Measurements from ENCODE around the gene CMIP. TPM values are rescaled to one million over a fixed set of nuclear protein-coding genes. Genes with fewer than 3 reads are reported as not detected.

Gene CMIP
- total RNA-seq, 1 donor from 2014 or later = 6.6 TPM

DNA sequence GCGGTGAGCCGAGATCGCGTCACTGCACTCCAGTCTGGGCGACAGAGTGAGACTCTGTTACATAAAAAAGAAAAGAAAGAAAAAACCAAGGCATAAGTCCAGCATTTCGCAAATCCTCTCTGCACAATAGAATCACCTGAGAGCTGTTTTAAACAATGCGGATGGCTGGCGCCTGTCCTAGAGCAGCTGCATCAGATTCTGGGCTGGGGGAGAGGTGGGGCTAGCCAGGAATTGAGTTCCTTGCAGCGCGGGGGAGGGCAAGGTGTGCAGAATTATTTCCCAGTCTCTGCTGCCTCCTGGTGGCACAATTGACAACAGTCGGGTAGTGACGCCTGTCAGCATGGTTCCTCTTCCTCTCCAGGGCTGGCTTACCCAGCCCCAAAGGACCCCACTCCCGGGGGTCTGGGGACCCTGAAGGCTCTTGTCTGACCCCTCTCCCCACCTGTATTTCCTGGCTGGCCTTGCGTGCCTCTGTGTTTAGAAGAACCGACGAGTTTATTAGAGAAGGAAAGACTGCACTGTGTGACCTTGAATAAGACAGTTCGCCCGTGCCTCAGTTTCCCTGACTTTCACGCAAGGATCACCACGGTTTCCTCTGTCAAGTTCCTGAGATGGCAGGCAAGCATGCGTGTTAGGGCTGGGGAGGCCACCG is 293.4 kb downstream of the CMIP start:
- Mint-ChIP-seq H3K27me3 (ENCODE audit: insufficient read depth, low read depth) (peaks cover 5% of the 10 kb centered on the region), H3K36me3 (no peaks in the 10 kb centered on the region), H3K9me3 (no peaks in the 10 kb centered on the region), H3K27ac (no peak overlapping the region), H3K4me1 (peaks cover 10% of the 10 kb centered on the region), H3K4me3 (no peak overlapping the region)
- Histone ChIP-seq H3K27me3 (peaks cover under 1% of the 10 kb centered on the region), H3K27ac (no peak overlapping the region), H3K79me2 (ENCODE audit: low read depth) (no peaks in the 10 kb centered on the region), H3K4me1 (peaks cover 4% of the 10 kb centered on the region), H4K20me1 (ENCODE audit: low read depth) (no peaks in the 10 kb centered on the region), H3K9ac (no peak overlapping the region), H3K4me2 (peak overlapping the region; percentile 60), H3K36me3 (no peaks in the 10 kb centered on the region), H3K9me3 (ENCODE audit: low read depth) (no peaks in the 10 kb centered on the region), H2AFZ (replicated peaks) (peak overlapping the region; percentile 60), H3K4me3 (no peak overlapping the region), H3F3A (ENCODE audit: low read depth) (no peaks in the 10 kb centered on the region)
- no peak for TF ChIP-seq EZH2 (IDR thresholded peaks at IDR 0.05)
- TF ChIP-seq EZH2phosphoT487 (IDR thresholded peaks at IDR 0.05) = no peak
- TF ChIP-seq, protein P1, sequence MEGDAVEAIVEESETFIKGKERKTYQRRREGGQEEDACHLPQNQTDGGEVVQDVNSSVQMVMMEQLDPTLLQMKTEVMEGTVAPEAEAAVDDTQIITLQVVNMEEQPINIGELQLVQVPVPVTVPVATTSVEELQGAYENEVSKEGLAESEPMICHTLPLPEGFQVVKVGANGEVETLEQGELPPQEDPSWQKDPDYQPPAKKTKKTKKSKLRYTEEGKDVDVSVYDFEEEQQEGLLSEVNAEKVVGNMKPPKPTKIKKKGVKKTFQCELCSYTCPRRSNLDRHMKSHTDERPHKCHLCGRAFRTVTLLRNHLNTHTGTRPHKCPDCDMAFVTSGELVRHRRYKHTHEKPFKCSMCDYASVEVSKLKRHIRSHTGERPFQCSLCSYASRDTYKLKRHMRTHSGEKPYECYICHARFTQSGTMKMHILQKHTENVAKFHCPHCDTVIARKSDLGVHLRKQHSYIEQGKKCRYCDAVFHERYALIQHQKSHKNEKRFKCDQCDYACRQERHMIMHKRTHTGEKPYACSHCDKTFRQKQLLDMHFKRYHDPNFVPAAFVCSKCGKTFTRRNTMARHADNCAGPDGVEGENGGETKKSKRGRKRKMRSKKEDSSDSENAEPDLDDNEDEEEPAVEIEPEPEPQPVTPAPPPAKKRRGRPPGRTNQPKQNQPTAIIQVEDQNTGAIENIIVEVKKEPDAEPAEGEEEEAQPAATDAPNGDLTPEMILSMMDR (IDR thresholded peaks at IDR 0.05) = peak; percentile 91
- DNase-seq (ENCODE audit: low spot score) = peak; percentile 89

DNA sequence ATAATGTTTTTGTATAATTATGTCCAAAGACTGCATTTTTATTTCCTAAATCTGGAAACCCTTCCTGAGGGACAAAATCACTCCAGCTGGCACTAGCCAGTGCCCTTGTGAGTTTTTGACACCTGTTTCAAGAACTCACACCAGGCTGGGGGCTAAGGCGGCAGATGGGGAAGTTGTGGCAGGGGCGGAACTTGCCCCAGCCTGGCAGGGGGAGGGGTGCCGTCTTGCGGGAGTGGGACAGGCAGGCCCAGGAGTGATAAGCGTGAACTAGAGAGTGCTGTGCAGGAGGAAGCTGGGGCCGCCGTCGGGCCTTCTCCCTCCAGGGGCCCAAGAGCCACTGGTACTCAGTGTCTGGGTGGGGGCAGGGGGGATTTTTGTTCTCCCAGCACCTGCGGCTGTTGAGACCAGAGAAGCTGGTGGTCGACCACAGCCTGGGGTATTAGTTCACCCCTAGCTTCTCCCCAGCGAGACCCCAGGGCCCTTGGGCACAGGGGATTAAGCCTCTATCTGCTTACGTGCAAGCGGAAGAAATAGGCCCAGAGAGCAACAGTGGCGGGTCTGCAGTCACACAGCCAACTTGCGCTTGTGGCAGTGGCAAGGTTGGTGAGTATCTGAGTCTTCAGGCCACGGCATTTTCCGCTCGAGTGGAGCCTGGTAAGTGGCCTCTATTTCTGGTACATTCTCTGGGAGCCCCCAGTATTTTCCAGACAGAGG is 294.3 kb downstream of the CMIP start:
- no peak for TF ChIP-seq EZH2phosphoT487 (IDR thresholded peaks at IDR 0.05)
- TF ChIP-seq EZH2 (IDR thresholded peaks at IDR 0.05) = no peak
- TF ChIP-seq, protein P1 (IDR thresholded peaks at IDR 0.05) = no peak
- no peaks in the 10 kb centered on the region for H3K9me3 ChIP-seq (ENCODE audit: low read depth)
- H3K27me3 ChIP-seq = peaks cover 6% of the 10 kb centered on the region
- no peaks in the 10 kb centered on the region for H3K79me2 ChIP-seq (ENCODE audit: low read depth)
- no peaks in the 10 kb centered on the region for H4K20me1 ChIP-seq (ENCODE audit: low read depth)
- Mint-ChIP-seq H3K9me3 (no peaks in the 10 kb centered on the region), H3K4me1 (peaks cover 10% of the 10 kb centered on the region), H3K36me3 (no peaks in the 10 kb centered on the region), H3K27ac (no peak overlapping the region), H3K4me3 (no peak overlapping the region), H3K27me3 (ENCODE audit: insufficient read depth, low read depth) (peaks cover 5% of the 10 kb centered on the region)
- H3K9ac ChIP-seq = no peak overlapping the region
- peaks cover 4% of the 10 kb centered on the region for H3K4me1 ChIP-seq
- no peaks in the 10 kb centered on the region for H3K36me3 ChIP-seq
- no peak overlapping the region for H3K4me2 ChIP-seq
- H2AFZ ChIP-seq (replicated peaks) = no peak overlapping the region
- H3F3A ChIP-seq (ENCODE audit: low read depth) = no peaks in the 10 kb centered on the region
- no peak for DNase-seq (ENCODE audit: low spot score)
- H3K27ac ChIP-seq = no peak overlapping the region
- no peak overlapping the region for H3K4me3 ChIP-seq

DNA sequence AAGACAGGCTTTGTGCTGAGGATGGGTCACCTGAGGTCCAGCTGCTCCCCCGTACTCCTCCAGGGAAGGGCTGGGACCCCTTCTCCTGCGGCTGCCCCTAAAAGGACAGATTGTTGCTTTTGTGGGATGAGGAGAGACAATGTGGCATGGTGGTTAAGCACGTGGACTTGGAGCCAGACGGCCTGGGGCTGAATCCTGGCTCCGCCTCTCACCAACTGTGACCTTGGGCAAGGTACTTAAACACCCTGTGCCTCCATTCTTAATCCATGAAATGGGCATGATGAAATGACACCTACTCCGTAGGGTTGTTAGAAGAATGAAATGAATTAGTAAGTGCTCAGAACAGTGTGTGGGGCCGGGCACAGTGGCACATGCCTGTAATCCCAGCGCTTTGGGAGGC is 294.9 kb downstream of the CMIP start:
- no peak overlapping the region for H3K27ac ChIP-seq
- no peaks in the 10 kb centered on the region for H3F3A ChIP-seq (ENCODE audit: low read depth)
- H3K27me3 ChIP-seq = peaks cover 8% of the 10 kb centered on the region
- H3K4me1 ChIP-seq = peaks cover 4% of the 10 kb centered on the region
- H4K20me1 ChIP-seq (ENCODE audit: low read depth) = no peaks in the 10 kb centered on the region
- no peaks in the 10 kb centered on the region for H3K36me3 ChIP-seq
- H3K4me3 Mint-ChIP-seq = no peak overlapping the region
- peaks cover 10% of the 10 kb centered on the region for H3K4me1 Mint-ChIP-seq
- H3K4me3 ChIP-seq = no peak overlapping the region
- no peak for DNase-seq (ENCODE audit: low spot score)
- no peak overlapping the region for H3K4me2 ChIP-seq
- no peaks in the 10 kb centered on the region for H3K9me3 ChIP-seq (ENCODE audit: low read depth)
- H3K9me3 Mint-ChIP-seq = no peaks in the 10 kb centered on the region
- H3K27ac Mint-ChIP-seq = no peak overlapping the region
- H2AFZ ChIP-seq (replicated peaks) = no peak overlapping the region
- H3K79me2 ChIP-seq (ENCODE audit: low read depth) = no peaks in the 10 kb centered on the region
- H3K27me3 Mint-ChIP-seq (ENCODE audit: insufficient read depth, low read depth) = peaks cover 7% of the 10 kb centered on the region
- no peaks in the 10 kb centered on the region for H3K36me3 Mint-ChIP-seq
- TF ChIP-seq EZH2 (IDR thresholded peaks at IDR 0.05) = no peak
- TF ChIP-seq, protein P1 (IDR thresholded peaks at IDR 0.05) = no peak
- H3K9ac ChIP-seq = no peak overlapping the region

All from neural progenitor cell (in vitro differentiated cells).